SH-SY5Y (cell line): ENCODE data around the gene GSTM4.

Source experiments
- GATA2 ChIP-seq: IDR thresholded peaks from 2 replicates; pipeline ENCODE4 v1.6.1; 2011; ENCODE audit warnings: mild to moderate bottlenecking, low read depth, low read length
- GATA3 ChIP-seq: IDR thresholded peaks from 2 replicates; pipeline ENCODE4 v1.6.1; 2011; ENCODE audit warnings: low read depth, mild to moderate bottlenecking, low read length, moderate library complexity

DNA sequence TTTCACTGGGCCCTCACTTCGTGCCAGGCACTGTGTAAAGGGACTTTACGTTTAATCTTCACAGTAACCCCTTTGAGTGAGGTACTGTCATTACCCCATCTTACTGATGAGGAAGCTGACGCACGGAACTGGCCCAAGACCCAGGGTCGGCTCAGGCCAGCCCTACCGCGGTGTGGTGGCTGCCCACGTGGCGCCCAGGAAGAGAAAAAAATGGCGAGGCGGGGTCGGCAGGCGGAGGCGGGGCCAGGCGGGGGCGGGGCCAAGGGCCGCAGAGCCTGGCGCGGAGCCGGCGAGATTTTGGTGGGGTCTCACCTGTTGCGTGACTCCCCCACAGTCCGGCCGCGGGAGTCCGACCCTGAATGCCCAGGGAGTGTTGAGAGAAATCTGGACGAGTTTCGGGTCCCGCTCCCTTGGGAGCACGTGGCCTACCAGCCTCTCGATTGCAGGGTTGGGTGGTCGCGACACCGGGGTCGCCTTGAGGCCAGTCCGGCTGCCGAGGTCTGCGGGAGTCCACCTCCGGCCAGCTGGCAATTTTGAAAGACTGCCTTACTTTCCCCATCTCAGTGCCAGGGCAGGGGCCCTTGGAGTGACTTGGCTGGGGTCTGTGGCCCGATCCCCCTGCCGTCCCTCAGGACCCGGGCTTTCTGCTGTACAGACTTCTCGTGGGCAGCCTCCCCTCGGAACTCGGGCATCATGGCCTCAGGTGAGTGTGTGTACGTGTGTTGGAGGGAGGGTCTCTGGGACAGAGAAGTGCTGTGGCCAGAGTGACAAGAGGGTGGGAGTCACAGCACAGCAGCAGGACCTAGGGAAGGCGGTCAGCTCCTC is 36.1 kb upstream of the GSTM4 start, which contains the start of the genes AMPD2 and GNAT2:
- TF ChIP-seq GATA3: no peak
- TF ChIP-seq GATA2: no peak
